Measurements from ENCODE around the gene IQSEC1.

The IQSEC1 gene

GRCh38 chr3:12916159-12916558 is 157.1 kb downstream of the IQSEC1 start:
- peak; percentile 67 for DNase-seq (ENCODE audit: low read depth)
- TF ChIP-seq CTCF (IDR thresholded peaks at IDR 0.05; ENCODE audit: insufficient read depth, low read depth, low read length, missing control alignments) = no peak
- H3K4me3 ChIP-seq (ENCODE audit: low read depth, low read length) = no peak overlapping the region

GRCh38 chr3:12914088-12914487 is 159.1 kb downstream of the IQSEC1 start:
- TF ChIP-seq CTCF (IDR thresholded peaks at IDR 0.05; ENCODE audit: insufficient read depth, low read depth, low read length, missing control alignments) = no peak
- no peak for DNase-seq (ENCODE audit: low read depth)
- H3K4me3 ChIP-seq (ENCODE audit: low read depth, low read length) = no peak overlapping the region

- TF ChIP-seq CTCF (IDR thresholded peaks at IDR 0.05; ENCODE audit: insufficient read depth, low read depth, low read length, missing control alignments) = no peak
- DNase-seq (ENCODE audit: low read depth) = no peak
- no peak overlapping the region for H3K4me3 ChIP-seq (ENCODE audit: low read depth, low read length)
Measured at GRCh38 chr3:12911881-12912415, 161.3 kb downstream of the IQSEC1 start.

GRCh38 chr3:12910356-12911099 is 162.7 kb downstream of the IQSEC1 start:
- H3K4me3 ChIP-seq (ENCODE audit: low read depth, low read length) = no peak overlapping the region
- no peak for TF ChIP-seq CTCF (IDR thresholded peaks at IDR 0.05; ENCODE audit: insufficient read depth, low read depth, low read length, missing control alignments)
- no peak for DNase-seq (ENCODE audit: low read depth)

GRCh38 chr3:12909710-12910109 is 163.5 kb downstream of the IQSEC1 start:
- no peak for TF ChIP-seq CTCF (IDR thresholded peaks at IDR 0.05; ENCODE audit: insufficient read depth, low read depth, low read length, missing control alignments)
- DNase-seq (ENCODE audit: low read depth) = no peak
- no peak overlapping the region for H3K4me3 ChIP-seq (ENCODE audit: low read depth, low read length)

GRCh38 chr3:12908859-12909258 is 164.4 kb downstream of the IQSEC1 start:
- no peak overlapping the region for H3K4me3 ChIP-seq (ENCODE audit: low read depth, low read length)
- DNase-seq (ENCODE audit: low read depth) = no peak
- TF ChIP-seq CTCF (IDR thresholded peaks at IDR 0.05; ENCODE audit: insufficient read depth, low read depth, low read length, missing control alignments) = no peak

Data from GM12865 (cell line).